Fibroblast of skin of right biceps (primary cell): Measurements from ENCODE around the gene ANAPC7.
"Not testable (repeated sequence)": the region's sequence is repeated elsewhere in the genome, so short reads cannot be mapped to it uniquely, and the experiment has no call there.

Experiments
- DNase-seq: peaks from one replicate; pipeline ENCODE4 v3.0.0-alpha.2; 2013

Gene ANAPC7

DNA sequence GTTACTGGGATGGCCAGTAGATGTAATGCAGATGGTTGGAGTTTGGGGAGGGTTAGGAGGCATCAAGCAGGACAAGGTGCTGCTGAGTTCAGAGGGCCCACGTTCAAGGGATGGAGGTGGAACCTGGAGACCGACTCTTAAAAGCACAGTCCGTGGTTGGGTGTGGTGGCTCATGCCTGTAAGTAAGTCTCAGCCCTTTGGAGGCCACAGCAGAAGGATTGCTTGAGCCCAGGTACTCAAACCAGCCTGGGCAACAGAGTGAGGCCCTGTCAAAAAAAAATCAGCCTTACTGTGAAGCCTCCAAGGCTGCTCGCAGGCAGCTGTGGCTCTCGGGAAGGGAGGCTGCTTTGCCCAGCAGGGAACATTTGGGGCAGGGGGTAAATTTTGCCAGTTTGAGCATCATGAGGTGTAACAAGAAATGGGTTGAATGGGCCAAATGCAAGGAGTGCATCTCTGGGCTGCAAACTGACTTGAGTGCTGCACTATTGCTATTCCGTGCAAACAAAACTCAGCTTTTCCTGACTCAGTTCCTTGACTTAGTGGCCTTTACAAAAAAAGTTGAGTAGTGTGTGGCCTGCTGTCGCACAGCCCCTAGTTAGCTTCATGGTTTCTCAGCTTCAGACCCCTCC lies 55.0 kb downstream of the ANAPC7 start:
- DNase-seq = no peak

DNA sequence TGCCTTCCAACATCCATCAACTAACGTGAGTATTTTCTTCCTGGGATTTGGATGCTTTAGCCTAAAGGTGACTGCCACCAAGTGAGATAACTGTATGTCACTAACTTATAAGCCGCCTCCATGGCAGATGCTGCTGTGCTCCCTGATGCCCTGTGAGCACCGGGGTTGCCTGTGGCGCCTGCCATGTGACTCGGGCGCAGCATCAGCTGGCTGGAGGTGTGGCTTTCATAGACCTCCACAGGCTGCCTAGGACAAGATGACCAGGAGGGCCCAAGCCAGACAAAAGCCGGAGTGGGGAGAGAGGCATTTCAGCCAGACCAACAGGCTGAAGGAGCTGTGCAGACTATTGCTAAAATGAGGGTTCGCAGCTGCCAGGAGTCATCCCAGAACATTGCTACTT lies 55.7 kb downstream of the ANAPC7 start:
- DNase-seq = no peak

DNA sequence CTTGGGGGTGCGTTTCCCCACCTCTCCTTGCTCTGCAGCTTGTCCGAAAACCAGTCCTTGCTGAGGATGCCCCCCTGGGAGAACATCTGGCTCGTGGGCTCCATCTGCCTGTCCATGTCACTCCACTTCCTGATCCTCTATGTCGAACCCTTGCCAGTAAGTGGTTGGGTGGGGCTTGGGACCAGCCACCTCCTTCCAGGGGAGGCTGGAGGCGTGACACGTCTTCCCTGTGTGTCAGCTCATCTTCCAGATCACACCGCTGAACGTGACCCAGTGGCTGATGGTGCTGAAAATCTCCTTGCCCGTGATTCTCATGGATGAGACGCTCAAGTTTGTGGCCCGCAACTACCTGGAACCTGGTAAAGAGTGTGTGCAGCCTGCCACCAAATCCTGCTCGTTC lies 57.5 kb downstream of the ANAPC7 start:
- no peak for DNase-seq

DNA sequence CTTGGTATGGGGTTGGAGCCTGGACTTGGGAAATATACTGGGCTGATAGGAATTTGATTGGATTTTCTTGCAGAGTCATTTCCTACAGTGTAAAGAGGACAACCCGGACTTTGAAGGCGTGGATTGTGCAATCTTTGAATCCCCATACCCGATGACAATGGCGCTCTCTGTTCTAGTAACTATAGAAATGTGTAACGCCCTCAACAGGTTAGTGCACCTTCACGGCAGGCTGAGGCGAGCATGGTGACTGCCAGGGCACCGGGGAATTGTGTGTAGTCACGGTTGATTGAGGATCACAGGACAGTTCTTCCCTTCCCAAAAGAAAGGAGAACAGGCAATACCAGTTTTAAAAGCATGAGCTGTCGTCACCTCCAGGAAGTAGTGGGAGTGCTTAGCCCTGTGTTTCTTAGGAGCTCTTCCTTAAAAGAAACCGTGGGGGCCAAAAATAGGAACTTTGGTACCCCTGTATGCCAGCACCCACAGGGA lies 58.3 kb downstream of the ANAPC7 start:
- no peak for DNase-seq

DNA sequence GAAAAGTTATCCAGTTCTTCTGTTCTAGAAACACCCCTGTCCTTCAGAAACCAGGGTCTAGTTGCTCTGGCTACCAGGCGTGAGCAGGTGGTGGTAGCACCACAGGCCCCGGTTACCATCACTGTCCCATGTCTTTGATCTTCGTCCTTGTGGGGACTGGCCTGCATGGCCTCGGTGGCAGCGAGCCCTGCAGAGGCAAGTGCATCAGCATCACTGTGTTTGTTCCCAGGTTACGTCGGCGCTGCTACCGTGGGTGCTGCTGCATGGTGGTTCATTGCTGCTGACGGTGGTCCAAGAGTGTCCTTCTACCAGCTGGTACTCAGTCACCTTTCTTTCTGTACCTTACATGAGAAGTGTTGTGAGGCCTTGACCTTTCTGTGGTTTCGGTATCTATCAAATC lies 58.9 kb downstream of the ANAPC7 start:
- DNase-seq = no peak

DNA sequence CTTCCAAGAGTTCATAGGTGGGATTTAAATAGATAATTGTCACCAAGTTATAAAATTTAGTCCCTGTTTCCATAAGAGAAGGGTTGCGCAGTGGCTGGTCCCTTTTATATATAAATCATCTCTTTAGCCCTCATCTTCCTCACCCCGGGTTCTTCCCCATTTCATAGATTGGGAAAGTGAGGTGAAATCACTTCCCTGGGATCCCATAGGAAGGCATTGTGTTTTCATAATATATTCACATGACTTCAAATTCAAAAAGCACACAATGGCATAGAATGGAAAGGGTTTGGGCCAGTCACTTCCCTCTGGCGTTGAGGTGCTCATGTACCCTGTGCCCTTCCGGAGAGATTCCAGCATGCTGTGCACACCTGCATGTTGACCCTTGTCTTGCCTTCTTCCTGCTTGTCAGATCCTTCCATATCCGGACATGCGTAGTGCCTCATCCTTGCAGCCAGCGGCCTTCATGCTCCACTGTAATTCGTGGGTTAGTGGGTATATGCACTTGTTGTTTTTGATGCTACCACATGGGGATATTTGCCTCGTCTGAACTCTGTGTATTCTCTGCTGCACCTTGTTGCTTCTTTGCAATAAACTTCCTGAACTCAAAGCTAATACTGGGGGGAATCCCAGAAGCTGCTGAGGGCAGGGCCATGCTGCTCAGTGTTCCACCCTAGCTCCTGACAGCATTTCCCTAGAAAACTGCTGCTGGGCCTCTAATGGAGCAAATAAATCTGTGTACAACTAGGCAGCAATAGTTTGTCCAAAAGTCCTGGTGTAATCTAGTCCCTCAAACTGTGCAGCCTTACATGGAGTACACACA lies 59.6 kb downstream of the ANAPC7 start:
- no peak for DNase-seq

DNA sequence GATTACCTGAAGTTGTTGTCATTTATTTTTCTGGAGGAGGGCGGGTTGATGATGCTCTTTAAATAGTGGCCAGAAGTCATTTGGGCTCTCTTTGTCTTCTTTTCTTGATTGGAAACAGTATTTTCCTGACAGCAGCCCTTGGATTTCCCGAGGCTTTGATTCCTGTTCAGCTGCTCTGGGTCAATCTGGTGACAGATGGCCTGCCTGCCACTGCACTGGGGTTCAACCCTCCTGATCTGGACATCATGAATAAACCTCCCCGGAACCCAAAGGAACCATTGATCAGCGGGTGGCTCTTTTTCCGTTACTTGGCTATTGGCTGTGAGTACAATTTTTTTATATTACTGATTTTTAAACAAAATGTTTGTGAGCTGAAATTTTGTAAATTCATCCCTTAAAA lies 60.4 kb downstream of the ANAPC7 start:
- DNase-seq = no peak

DNA sequence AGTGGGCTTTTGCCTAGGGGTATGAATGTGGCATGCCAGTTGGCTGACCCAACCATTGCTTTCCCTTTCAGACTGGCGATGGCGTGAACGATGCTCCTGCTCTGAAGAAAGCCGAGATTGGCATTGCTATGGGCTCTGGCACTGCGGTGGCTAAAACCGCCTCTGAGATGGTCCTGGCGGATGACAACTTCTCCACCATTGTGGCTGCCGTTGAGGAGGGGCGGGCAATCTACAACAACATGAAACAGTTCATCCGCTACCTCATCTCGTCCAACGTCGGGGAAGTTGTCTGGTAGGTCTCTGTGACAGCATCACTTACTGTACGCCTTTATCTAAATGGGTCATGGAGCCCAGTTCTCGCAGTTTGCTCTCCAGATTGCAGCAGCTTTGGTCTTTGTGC lies 61.4 kb downstream of the ANAPC7 start:
- no peak for DNase-seq

DNA sequence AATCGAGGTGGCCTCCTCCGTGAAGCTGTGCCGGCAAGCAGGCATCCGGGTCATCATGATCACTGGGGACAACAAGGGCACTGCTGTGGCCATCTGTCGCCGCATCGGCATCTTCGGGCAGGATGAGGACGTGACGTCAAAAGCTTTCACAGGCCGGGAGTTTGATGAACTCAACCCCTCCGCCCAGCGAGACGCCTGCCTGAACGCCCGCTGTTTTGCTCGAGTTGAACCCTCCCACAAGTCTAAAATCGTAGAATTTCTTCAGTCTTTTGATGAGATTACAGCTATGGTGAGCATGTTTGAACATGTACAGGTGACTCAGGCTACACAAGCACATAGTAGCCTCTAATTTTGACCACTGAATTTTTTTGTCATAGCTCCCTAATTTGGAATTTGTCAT lies 62.8 kb downstream of the ANAPC7 start:
- DNase-seq = no peak

DNA sequence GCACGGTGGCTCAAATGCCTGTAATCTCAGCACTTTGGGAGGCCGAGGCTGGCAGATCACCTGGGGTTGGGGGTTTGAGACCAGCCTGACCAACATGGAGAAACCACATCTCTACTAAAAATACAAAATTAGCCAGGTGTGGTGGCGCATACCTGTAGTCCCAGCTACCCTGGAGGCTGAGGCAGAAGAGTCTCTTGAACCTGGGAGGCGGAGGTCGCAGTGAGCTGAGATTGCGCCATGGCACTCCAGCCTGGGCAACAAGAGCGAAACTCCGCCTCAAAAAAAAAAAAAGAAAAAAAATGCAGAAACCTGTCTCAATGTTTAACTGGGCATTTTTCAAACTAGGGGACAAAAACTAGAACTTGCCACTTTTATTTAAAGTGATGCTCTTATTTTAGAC lies 63.2 kb downstream of the ANAPC7 start:
- not testable (repeated sequence) for DNase-seq

DNA sequence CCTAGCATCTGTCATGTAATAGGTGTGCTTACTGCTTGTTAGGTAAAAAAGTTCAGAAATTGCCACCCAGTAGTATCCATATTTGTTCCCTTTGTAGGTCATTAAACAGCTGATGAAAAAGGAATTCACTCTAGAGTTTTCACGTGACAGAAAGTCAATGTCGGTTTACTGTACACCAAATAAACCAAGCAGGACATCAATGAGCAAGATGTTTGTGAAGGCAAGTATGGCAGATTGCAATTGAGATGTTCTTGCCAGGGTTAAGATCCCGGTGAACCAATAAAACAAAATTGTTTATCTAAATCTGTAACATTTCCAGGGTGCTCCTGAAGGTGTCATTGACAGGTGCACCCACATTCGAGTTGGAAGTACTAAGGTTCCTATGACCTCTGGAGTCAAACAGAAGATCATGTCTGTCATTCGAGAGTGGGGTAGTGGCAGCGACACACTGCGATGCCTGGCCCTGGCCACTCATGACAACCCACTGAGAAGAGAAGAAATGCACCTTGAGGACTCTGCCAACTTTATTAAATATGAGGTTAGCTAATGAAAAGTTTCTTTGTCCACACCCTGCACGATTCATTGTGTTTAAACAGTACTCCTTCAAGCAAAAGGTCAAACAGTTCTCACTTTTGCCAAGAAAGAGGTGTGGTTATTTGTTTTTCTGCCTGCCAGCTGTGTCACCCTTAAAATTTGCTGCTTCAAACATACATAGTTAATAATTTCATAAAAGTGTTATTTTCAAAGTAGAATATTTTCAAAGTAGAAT lies 64.1 kb downstream of the ANAPC7 start:
- DNase-seq = no peak

DNA sequence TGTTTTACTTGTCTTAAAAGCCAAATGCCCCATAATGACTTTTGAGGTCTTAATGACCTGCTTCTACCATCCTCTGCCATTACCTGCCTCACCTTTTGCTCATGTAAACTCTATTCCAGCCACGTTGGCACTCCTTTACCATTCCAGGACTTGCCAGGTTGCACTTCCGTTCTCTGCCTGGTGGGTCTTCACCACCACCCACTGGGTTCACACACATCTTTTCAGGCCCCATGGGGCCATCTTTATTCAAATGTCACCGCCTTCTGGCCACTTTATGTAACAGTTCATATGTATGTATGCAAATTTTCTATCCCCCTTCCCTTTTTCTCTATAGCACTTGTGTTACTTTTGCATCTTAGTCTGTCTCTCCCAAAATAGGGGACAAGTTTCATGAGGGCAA lies 64.8 kb downstream of the ANAPC7 start:
- peak; percentile 22 for DNase-seq

DNA sequence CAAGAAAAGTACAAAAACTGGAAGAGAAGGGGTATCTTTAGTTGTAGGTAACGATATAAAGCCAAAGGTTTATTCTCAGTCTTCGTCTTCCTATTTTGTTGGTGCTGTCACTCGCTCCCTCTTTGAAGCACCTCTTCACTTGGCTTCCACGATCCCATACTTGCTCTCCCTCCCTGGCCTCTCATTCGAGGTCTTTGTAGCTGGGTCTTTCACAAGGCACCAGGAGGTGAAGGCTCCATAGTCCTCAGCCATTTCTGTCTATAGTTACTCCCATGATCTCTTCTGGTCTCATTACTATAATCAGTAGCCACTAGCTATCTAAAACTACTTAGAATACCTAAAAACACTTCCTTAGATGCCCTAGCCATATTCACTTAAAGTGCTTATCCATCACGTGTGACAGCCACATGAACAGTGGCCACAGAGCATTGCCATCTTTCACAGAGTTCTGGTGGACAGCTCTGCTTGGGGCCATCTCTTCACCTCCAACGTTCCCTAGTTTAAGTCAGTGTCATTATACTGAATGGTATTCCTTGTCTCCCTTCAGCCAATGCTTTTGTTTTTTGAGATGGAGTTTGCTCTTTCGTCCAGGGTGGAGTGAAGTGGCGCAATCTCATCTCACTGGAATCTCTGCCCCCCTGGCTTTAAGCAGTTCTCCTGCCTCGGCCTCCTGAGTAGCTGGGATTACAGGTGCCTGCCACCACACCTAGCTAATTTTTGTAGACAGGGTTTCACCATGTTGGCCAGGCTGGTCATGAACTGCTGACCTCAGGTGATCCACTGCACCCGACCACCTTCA lies 65.4 kb downstream of the ANAPC7 start:
- no peak for DNase-seq

DNA sequence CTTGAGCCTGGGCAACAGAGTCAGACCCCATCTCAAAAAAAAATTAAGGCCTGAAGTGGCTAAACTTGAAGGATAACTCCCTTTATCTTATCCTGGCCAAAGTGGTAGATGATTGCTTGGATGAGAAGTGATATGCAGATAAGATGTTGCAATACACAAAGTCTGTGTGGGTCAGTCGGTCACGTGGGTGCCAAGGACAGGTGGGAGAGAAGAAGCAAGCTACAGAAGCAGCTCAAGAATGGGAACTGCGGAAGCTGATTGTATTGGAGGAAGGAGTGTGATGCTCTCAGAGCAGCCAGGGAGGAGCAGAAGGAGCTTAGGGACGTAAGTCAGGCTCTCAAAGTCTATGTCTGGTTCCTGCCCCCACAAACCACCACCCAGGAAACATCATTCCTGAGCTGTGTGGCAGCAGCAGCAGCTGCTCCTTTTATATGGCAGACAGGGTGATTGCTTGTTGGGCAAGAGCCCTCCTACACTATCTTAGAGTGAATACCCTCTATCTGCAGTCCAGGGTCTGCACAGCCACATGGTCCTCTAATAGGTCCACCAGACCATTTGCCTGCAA lies 67.9 kb downstream of the ANAPC7 start:
- DNase-seq = no peak

DNA sequence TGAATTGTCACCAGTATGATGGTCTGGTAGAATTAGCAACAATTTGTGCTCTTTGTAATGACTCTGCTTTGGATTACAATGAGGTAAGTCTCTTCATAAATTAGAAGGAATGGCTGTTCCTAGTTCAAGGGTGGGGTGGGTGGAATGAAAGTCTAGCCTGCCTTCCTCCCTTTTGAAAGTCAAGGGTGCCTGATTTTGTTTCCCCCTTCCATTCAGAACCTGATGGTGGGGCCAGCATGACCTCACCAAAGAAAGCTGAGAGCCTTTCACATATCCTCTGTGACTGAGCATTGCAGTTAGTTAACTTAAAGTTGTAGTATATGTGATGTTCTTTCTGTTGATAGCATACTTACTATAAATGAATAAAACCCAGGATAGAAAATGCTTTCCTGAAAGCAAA lies 70.3 kb downstream of the ANAPC7 start:
- DNase-seq = no peak

DNA sequence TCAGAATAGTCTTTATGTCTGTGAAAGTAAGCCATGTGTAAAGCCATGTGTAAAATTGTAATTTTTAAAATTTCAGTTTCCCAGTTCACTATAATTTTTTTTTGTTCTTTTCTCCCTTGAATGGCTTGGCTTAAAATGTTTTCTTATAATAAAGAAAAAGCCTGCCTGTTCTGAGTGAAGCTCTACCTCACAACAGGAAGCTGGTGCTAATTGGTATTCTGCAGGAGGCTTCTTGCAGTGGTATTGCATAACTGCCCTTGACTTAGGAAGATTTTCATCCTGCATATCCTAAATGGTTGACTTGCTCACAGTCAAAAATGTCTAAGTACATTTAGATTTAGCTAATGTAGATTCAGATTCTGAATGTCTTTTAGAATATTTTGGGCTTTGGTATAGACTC lies 73.0 kb downstream of the ANAPC7 start:
- DNase-seq = peak; percentile 42

DNA sequence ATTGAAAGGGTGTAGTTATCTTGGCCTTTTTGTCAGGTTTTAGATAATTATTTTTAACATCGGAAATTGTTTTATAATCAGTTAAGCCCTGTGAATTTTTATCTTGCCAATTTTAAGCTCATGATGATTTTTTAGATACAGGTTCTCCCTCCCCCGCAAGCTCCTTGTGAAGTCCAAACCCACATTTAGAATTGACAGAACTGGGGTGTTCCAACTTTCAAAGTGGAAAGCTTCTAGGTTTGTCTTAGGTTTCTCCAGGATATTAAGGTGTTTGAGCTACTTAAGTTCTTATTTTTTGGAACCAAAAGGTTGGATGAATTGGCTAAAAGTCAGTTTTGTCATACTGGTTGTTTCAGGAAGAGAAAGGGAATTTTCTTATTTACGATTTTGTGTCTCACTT lies 73.4 kb downstream of the ANAPC7 start:
- no peak for DNase-seq

DNA sequence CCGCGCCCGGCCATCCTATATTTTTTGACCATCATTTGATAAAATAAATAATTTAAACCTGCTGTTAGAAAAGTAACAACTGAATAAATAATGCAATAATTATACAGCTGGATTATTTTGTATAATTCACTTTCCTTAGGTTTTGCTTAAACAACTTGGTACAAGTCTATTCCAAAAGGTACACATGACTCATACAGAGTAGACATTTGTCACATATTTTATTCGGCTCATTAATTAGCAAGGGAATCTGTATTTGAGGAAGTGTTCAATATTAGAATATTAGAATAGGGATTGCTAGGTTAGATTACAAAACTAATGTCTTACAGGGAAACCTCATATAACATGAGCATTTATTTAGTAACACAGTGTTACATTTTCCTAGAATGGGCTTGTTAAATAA lies 73.8 kb downstream of the ANAPC7 start:
- no peak for DNase-seq
